Astrocyte of the spinal cord (primary cell): ENCODE data around the gene TPM2.

Experiments
- DNase-seq: peaks from one replicate; pipeline ENCODE4 v3.0.0; 2011; ENCODE audit warnings: low read depth, low spot score
- H3K4me3 ChIP-seq: 2 replicates; pipeline ENCODE4 v1.5.1; 2011; ENCODE audit warnings: low read depth, mild to moderate bottlenecking, low read length, moderate library complexity
- in situ Hi-C: cut with HindIII; loops from 2 replicates; pipeline ENCODE4 v1.10.0; 2017; ENCODE audit warnings: low sequenced_read_pairs
- TF ChIP-seq, protein P1 (sequence below): IDR thresholded peaks from 2 replicates; pipeline ENCODE4 v1.5.1; 2012; ENCODE audit warnings: low read depth, mild to moderate bottlenecking, low read length, inconsistent platforms

TPM2 gene

DNA sequence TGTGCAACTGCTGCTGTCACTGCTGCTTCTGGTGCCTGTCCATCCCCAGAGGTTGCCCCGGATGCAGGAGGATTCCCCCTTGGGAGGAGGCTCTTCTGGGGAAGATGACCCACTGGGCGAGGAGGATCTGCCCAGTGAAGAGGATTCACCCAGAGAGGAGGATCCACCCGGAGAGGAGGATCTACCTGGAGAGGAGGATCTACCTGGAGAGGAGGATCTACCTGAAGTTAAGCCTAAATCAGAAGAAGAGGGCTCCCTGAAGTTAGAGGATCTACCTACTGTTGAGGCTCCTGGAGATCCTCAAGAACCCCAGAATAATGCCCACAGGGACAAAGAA, 15.7 kb downstream of the TPM2 start:
- DNase-seq, result no peak
- in situ Hi-C loops, result no loop called here
- H3K4me3 ChIP-seq, result no peak overlapping the region
- TF ChIP-seq, protein P1, sequence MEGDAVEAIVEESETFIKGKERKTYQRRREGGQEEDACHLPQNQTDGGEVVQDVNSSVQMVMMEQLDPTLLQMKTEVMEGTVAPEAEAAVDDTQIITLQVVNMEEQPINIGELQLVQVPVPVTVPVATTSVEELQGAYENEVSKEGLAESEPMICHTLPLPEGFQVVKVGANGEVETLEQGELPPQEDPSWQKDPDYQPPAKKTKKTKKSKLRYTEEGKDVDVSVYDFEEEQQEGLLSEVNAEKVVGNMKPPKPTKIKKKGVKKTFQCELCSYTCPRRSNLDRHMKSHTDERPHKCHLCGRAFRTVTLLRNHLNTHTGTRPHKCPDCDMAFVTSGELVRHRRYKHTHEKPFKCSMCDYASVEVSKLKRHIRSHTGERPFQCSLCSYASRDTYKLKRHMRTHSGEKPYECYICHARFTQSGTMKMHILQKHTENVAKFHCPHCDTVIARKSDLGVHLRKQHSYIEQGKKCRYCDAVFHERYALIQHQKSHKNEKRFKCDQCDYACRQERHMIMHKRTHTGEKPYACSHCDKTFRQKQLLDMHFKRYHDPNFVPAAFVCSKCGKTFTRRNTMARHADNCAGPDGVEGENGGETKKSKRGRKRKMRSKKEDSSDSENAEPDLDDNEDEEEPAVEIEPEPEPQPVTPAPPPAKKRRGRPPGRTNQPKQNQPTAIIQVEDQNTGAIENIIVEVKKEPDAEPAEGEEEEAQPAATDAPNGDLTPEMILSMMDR, result no peak

DNA sequence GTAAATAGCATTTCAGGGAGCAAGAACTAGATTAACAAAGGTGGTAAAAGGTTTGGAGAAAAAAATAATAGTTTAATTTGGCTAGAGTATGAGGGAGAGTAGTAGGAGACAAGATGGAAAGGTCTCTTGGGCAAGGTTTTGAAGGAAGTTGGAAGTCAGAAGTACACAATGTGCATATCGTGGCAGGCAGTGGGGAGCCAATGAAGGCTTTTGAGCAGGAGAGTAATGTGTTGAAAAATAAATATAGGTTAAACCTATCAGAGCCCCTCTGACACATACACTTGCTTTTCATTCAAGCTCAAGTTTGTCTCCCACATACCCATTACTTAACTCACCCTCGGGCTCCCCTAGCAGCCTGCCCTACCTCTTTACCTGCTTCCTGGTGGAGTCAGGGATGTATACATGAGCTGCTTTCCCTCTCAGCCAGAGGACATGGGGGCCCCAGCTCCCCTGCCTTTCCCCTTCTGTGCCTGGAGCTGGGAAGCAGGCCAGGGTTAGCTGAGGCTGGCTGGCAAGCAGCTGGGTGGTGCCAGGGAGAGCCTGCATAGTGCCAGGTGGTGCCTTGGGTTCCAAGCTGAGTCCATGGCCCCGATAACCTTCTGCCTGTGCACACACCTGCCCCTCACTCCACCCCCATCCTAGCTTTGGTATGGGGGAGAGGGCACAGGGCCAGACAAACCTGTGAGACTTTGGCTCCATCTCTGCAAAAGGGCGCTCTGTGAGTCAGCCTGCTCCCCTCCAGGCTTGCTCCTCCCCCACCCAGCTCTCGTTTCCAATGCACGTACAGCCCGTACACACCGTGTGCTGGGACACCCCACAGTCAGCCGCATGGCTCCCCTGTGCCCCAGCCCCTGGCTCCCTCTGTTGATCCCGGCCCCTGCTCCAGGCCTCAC, 16.3 kb downstream of the TPM2 start, which contains the start of gene CA9:
CA9 (plus strand) TSS at position 797 of the 893 bp plus-strand sequence; CDS start at position 829, 32 bp downstream.
- TF ChIP-seq, protein P1, result no peak
- no peak within 1 kb of the TSS for H3K4me3 ChIP-seq
- no peak for DNase-seq
- in situ Hi-C loops, result no loop called here

DNA sequence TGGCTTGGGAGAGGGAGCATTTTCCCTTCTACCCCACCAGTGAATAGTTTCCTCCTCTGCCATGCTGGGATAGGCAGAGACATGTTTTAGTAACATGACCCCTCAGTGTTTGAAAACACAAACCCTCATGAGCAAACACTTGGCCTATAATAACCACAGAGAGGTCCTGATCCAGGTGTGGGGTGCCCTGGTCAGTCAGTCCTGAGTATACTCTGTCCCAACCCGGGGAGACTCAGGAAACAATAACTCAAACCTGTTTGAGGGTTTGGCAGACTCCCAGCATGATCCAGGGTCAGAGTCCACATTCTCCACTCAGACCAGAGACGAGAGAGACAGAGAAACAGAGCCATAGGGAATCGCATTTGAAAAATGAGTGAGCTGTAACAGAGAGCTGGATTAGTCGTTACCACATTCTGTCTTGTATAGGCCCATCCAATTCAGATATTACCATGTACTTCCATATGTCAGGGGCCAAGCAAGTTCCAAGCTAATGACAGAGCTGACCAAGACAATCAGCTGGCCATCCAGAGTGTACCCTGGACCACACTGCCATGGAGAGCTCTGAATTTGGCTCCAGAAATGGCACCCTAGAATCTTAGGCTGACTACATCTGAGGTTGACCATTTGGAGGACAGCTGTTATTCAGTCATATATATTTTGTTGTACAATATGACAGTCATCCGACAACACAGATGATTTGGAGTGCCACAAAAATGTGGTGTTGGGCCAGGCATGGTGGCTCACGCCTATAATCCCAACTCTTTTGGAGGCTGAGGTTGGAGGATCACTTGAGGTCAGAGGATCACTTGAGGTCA, 20.2 kb downstream of the TPM2 start:
- no peak overlapping the region for H3K4me3 ChIP-seq
- in situ Hi-C loops, result no loop called here
- TF ChIP-seq, protein P1, result no peak
- DNase-seq, result peak; percentile 73

DNA sequence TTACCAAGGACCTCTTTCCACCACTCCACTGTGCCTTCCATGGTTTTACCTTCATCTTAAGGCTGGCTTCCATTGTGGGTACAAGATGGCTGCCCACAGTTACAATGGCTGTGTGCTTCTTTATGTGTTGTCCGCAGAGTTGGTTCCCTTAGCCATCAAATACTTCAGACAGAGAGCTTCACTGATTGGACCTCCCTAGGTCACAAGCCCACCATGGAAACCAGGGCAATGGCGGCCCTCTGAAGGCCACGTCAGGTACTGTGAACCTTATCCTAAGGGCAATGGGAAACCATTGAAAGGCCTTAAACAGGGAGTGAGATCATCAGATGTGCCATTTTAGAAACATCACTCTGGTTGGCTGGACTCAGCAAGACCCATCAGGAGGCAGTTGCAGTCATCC, 21.8 kb downstream of the TPM2 start:
- H3K4me3 ChIP-seq, result no peak overlapping the region
- in situ Hi-C loops, result no loop called here
- TF ChIP-seq, protein P1, result no peak
- no peak for DNase-seq

DNA sequence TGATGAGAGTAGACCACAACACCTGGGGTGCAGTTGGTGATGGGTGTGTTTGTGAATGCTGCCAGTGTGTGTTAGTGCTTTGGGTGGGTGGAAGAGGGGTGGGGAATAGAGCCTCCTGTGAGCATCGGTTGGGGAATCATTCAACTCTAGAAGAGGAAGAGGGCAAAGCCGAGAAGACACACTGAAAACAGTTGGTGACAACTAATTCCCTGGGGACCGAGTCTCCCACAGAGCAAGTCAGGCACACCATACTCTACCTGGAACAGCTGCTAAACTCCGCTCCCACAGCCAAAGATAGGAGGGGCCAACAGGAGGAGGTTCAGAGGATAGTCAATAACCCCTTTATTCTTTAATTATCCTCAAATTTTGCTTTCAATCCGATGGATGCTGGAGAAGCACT, 23.2 kb downstream of the TPM2 start:
- TF ChIP-seq, protein P1, result no peak
- DNase-seq, result no peak
- H3K4me3 ChIP-seq, result no peak overlapping the region
- in situ Hi-C loops, result no loop called here

DNA sequence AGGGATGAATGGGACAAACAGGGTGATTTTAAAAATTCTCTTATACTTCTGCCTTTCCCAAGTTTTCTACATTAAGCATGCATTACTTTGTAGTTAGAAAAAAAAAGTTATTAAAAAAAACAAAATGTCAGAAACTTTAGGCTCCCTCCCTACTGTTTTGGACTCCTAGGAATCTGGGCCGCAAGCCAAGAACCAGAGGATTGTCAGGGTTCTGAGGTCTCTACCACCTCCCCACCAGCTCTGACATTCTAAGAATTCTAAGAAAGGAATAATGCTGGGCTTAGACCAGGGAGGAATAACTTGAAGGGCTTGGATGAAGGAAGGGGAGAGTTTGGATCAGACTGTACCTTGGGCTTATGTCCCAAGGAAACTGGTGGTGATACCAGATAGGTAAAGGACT, 23.7 kb downstream of the TPM2 start:
- in situ Hi-C loops, result no loop called here
- DNase-seq, result no peak
- TF ChIP-seq, protein P1, result no peak
- no peak overlapping the region for H3K4me3 ChIP-seq
